Vagina (tissue), 2 donors: ENCODE data around the gene CAPRIN2. TPM values are rescaled to one million over a fixed set of nuclear protein-coding genes. Genes with fewer than 3 reads are reported as not detected.

ENCODE experiments used
- DNase-seq, 2 donors: peaks; one replicate each; pipeline ENCODE4 v3.0.0-alpha.2; 2017; ENCODE audit errors: extremely low spot score in 2 of 2
- H3K27ac ChIP-seq: fragments of 200-600 bp; sonication (generic); one replicate; pipeline ENCODE4 v1.5.1; 2019
- H3K27me3 ChIP-seq: fragments of 200-600 bp; sonication (generic); one replicate; pipeline ENCODE4 v1.5.1; 2019
- H3K36me3 ChIP-seq, 2 donors: fragments of 200-600 bp; sonication (generic); one replicate each; pipeline ENCODE4 v1.5.1; 2017 to 2019
- H3K4me1 ChIP-seq: fragments of 200-600 bp; sonication (generic); one replicate; pipeline ENCODE4 v1.5.1; 2019
- H3K4me3 ChIP-seq, 2 donors: fragments of 200-600 bp; sonication (generic); 1 replicate in 1 of 2; 2 replicates in 1 of 2; pipeline ENCODE4 v1.5.1; 2016 to 2019
- H3K9me3 ChIP-seq: fragments of 200-600 bp; sonication (generic); one replicate; pipeline ENCODE4 v1.5.1; 2019
- CTCF ChIP-seq, 3 experiments: fragments of 450-650 bp in 2 of 3; fragments of 200-600 bp in 1 of 3; sonication (generic) in 1 of 3; IDR thresholded peaks; one replicate each; pipeline ENCODE4 v1.5.1; 2017 to 2019; ENCODE audit warnings: antibody characterized with exemption in 3 of 3, mild to moderate bottlenecking in 2 of 3, moderate library complexity in 2 of 3
- POLR2A ChIP-seq, 2 donors: fragments of 450-650 bp; IDR thresholded peaks; one replicate each; pipeline ENCODE4 v1.6.1; 2017; ENCODE audit warnings: antibody characterized with exemption in 2 of 2, mild to moderate bottlenecking in 2 of 2, moderate library complexity in 2 of 2
- POLR2AphosphoS5 ChIP-seq, 2 donors: sonication (generic); formaldehyde crosslinking; IDR thresholded peaks; one replicate each; pipeline ENCODE4 v1.9.0; 2017; ENCODE audit warnings: antibody characterized with exemption in 2 of 2, mild to moderate bottlenecking in 2 of 2, low read depth in 1 of 2; ENCODE audit not compliant: insufficient read depth in 1 of 2
- intact Hi-C: fragments of 100-400 bp; cut with DNase I; formaldehyde crosslinking; loops from one replicate; pipeline ENCODE4 v1.15.1; 2023
- total RNA-seq: library from RNA; depleted of rRNA; stranded (reverse); fragments of >200 nt; gene quantifications from one replicate; pipeline ENCODE4 v1.2.3, GENCODE V29; 2016

Gene CAPRIN2
- total RNA-seq, 1 donor from 2014 or later: 41.3 TPM

- peaks cover 45% of the 10 kb centered on the region for H3K4me1 ChIP-seq
- peak overlapping the region; percentile 73 to 89 for H3K4me3 ChIP-seq
- TF ChIP-seq CTCF (IDR thresholded peaks at IDR 0.05) (no peak), POLR2A (IDR thresholded peaks at IDR 0.05) (no peak), POLR2AphosphoS5 (IDR thresholded peaks at IDR 0.05; ENCODE audit: insufficient read depth in 1 of 2, low read depth in 1 of 2) (no peak)
- no peaks in the 10 kb centered on the region for H3K27me3 ChIP-seq
- intact Hi-C loops: no loop called here
- H3K27ac ChIP-seq: peak overlapping the region; percentile 84
- no peaks in the 10 kb centered on the region for H3K9me3 ChIP-seq
- no peak for DNase-seq
- no peaks in the 10 kb centered on the region for H3K36me3 ChIP-seq
Measured at GRCh38 chr12:30694412-30695198, 60.1 kb downstream of the CAPRIN2 start.

- H3K9me3 ChIP-seq: no peaks in the 10 kb centered on the region
- intact Hi-C loops: no loop called here
- H3K27ac ChIP-seq: peak overlapping the region; percentile 32
Measured at GRCh38 chr12:30692470-30692869, 62.3 kb downstream of the CAPRIN2 start.

GRCh38 chr12:30691122-30691879 is 63.5 kb downstream of the CAPRIN2 start:
- no peaks in the 10 kb centered on the region for H3K36me3 ChIP-seq
- peaks cover 41% of the 10 kb centered on the region for H3K4me1 ChIP-seq
- no peaks in the 10 kb centered on the region for H3K9me3 ChIP-seq
- no peaks in the 10 kb centered on the region for H3K27me3 ChIP-seq
- DNase-seq: no peak
- no peak for TF ChIP-seq POLR2AphosphoS5 (IDR thresholded peaks at IDR 0.05; ENCODE audit: insufficient read depth in 1 of 2, low read depth in 1 of 2)
- TF ChIP-seq POLR2A (IDR thresholded peaks at IDR 0.05): no peak
- TF ChIP-seq CTCF (IDR thresholded peaks at IDR 0.05): no peak
- intact Hi-C loops: no loop called here
- H3K4me3 ChIP-seq: no peak overlapping the region
- H3K27ac ChIP-seq: peak overlapping the region; percentile 52

More at GRCh38 chr12:30692470-30692869, 62.3 kb downstream of the CAPRIN2 start:
- Histone ChIP-seq H3K4me1 (peaks cover 45% of the 10 kb centered on the region), H3K36me3 (no peaks in the 10 kb centered on the region), H3K4me3 (peak overlapping the region in 1 of 2 donors; percentile 0), H3K27me3 (no peaks in the 10 kb centered on the region)
- no peak for DNase-seq
- TF ChIP-seq POLR2A (IDR thresholded peaks at IDR 0.05): no peak

- TF ChIP-seq POLR2A (IDR thresholded peaks at IDR 0.05) (no peak), POLR2AphosphoS5 (IDR thresholded peaks at IDR 0.05; ENCODE audit: insufficient read depth in 1 of 2, low read depth in 1 of 2) (no peak), CTCF (IDR thresholded peaks at IDR 0.05) (no peak)
- Histone ChIP-seq H3K9me3 (no peaks in the 10 kb centered on the region), H3K27ac (no peak overlapping the region), H3K4me3 (no peak overlapping the region), H3K27me3 (no peaks in the 10 kb centered on the region), H3K36me3 (no peaks in the 10 kb centered on the region), H3K4me1 (peaks cover 17% of the 10 kb centered on the region)
- no peak for DNase-seq
- intact Hi-C loops: no loop called here
Measured at GRCh38 chr12:30687265-30687986, 67.3 kb downstream of the CAPRIN2 start.

- Histone ChIP-seq H3K27me3 (no peaks in the 10 kb centered on the region), H3K36me3 (peaks cover 0 to 23% of the 10 kb centered on the region in 2 donors), H3K4me3 (no peak overlapping the region), H3K27ac (no peak overlapping the region), H3K9me3 (no peaks in the 10 kb centered on the region), H3K4me1 (no peaks in the 10 kb centered on the region)
- TF ChIP-seq CTCF (IDR thresholded peaks at IDR 0.05) (no peak), POLR2AphosphoS5 (IDR thresholded peaks at IDR 0.05; ENCODE audit: insufficient read depth in 1 of 2, low read depth in 1 of 2) (no peak), POLR2A (IDR thresholded peaks at IDR 0.05) (no peak)
- intact Hi-C loops: no loop called here
- DNase-seq: no peak
Measured at GRCh38 chr12:30679241-30679640, 75.5 kb downstream of the CAPRIN2 start.
